Dermis microvascular lymphatic vessel endothelial cell (primary cell): ENCODE results near the gene SLC38A10. TPM values are rescaled to one million over a fixed set of nuclear protein-coding genes. Genes with fewer than 3 reads are reported as not detected.
"Not testable (repeated sequence)": the region's sequence is repeated elsewhere in the genome, so short reads cannot be mapped to it uniquely, and the experiment has no call there.

Source experiments
- DNase-seq, 2 donors: peaks; one replicate each; pipeline versions ENCODE4 v3.0.0 to v3.0.0-alpha.2; 2010; ENCODE audit warnings: low read depth in 2 of 2
- total RNA-seq: library from RNA; depleted of rRNA; stranded (reverse); fragments of >200 nt; gene quantifications from 2 replicates; pipeline ENCODE4 v1.2.1, GENCODE V29; 2014

The SLC38A10 gene
- total RNA-seq, 1 donor from 2014 or later, result 42.2 TPM

DNA sequence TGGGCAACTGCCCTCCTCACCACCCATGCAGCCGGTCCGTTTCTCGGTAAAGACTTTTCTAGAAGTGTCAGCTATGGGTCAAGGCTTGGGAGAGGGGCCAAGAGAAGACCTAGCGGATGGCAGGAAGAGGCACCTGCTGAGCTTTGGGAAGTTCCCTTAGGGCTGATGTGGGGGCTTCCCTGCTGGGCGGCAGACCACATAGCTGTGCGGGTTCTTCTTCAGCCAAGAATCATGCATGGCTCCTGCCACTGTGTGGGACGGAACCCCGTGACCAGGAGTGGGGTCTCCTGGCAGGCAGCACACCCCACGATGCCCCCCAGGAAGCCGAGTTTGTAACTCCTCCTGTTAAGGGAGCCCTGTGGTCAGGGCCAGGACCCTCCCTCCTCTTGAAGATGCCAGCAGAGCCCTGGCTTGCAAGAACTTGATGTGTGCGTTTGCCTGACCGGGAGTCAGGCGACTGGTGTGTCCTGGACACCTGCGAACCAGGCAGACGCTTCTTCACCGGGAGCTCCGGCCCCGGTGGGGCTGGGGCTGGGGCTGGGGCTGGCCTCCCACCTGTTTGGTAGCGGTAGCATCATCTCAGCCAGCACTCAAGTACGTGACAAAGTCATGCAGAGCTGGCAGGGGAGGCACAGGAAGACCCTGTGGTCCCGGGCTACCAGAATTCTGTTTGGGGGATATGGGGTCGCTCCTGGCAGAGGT is 17.7 kb upstream of the SLC38A10 start:
- DNase-seq, result no peak

DNA sequence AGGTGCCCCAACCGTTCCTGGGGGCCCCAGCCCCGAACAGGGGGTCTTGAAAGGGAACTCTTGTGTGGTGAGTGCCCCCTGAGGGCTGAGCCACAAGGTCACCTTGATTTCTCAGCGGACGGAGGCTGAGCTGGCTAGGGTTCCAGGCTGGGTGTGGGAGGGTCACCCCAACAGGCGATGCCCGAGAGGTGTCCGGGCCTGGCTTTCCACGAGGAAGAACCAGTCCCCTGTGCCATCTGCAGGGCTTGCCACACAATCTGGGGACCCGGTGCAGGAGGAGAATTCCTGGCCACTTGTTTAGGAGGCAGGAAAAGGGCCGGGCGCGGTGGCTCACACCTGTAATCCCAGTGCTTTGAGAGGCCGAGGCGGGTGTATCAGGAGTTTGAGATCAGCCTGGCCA is 16.8 kb upstream of the SLC38A10 start:
- DNase-seq, result no peak

DNA sequence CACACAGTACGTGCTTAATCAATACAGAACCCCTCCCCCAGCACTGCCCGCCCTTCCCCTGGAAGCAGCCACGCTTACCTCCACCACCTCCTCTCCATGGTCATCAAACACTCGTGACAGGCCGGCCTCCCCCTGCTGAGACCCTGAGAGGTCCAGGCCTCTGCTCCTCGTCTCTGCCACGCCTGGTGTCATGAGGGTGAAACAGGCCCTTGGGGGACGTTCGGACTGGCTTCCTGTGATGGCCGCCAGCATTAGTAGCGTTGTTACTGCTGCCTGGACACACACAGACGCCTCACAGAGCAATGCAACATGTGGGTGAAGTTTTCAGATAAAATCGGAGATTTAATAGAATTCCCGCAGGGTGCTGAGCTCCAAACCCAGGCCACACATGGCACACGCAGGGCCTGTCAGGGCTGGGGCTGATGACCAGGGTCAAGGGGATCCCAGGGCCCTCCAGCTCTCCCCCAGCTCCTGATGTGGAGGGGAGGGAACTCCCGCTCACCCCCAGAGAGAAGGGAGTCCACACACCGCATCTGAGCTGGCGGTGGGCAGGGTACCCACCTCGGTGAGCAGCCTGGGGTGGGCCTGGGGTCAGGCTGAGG is 15.9 kb upstream of the SLC38A10 start:
- DNase-seq, result no peak

DNA sequence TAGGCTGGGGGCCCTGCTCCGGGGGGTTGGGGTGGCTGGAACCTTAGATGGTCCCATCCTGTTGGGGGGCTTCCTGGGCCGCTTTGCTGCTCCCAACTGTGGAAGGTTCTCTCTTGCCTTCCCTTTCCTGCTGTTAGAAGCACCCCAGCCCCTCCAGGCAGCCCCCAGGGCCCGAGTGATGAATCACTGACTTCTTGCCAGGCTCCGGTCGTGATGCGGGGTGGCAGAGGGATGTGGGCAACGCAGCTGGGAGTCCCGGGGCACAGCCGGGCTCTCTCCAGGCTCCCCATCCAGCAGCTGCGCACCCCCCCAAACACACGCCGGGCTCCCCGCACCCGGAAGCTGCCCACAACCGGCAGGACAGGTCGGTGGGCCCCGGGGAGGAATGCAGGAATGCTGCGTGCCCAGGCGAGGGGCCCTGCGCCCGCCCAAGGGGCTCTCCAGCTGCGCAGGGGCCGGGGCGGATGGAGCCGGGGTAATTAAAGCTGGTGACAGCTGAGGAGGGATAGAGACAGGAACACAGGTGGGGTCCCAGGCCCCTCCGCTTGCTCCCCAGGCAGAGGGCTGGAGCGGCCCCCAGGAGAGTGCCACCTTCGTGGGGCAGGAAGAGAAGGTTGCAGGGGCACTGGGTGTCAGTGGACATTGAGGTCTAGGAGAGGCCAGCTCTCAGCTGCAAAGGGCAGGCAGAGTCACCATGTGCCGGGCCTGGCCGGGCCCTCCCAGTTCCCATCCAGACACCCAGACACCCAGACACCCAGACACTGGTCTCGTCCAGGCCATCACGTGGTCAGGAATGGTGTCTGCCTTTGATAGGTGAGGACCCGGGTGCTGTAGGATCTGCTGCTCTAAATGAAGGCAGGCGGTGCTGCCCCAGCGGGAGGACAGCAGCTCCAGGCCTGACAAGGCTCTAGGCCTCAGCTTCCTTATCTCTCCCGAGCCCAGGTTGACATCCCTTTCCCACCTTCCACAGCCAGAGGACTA is 15.0 kb upstream of the SLC38A10 start:
- no peak for DNase-seq

DNA sequence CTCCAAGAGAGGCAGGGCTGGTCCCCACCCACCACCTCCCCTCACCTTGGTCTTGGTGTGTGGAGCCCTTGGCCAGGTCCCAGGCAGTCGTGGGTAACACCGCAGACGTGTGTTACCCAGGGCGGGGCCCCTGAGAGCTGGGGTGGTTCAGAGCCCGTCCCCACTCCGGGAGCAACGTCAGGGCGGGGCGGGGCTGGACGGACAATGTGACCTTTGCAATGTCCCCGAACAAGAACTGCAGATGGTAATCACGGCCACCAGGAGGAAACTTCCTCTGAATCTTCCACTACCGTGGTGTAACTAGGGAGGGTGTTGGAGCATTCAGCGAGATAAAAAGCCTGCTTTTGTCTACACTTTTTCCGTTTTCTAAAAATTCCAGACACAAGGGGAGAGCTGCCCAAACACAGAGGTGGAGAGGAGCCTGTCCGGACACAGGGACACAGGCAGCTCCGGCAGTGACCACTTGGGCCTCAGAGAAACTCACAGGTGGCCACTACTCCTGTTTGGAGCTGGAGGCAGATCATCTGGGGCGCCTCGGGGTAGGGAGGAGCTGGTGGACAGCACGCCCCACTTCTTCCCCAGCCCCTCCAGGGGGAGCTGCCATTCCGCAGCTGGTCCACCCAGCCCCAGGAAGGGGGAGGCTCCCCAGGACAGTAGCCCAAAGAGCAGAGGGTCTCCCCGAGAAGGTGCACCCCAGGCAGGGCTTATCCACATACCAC is 14.2 kb upstream of the SLC38A10 start:
- peak; percentile 65 to 76 for DNase-seq

DNA sequence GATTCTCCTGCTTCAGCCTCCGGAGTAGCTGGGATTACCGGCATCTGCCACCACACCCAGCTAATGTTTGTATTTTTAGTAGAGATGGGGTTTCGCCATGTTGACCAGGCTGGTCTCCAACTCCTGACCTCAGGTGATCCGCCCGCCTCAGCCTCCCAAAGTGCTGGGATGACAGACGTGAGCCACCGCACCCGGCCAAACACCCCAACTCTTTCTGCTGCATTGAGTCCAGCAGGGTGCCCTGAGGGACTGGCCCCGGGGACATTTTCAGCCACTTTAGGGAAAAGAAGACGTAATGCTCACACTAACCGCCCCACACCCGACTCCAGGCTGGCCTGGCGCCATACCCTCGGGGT is 13.7 kb upstream of the SLC38A10 start:
- DNase-seq, result not testable (repeated sequence)

DNA sequence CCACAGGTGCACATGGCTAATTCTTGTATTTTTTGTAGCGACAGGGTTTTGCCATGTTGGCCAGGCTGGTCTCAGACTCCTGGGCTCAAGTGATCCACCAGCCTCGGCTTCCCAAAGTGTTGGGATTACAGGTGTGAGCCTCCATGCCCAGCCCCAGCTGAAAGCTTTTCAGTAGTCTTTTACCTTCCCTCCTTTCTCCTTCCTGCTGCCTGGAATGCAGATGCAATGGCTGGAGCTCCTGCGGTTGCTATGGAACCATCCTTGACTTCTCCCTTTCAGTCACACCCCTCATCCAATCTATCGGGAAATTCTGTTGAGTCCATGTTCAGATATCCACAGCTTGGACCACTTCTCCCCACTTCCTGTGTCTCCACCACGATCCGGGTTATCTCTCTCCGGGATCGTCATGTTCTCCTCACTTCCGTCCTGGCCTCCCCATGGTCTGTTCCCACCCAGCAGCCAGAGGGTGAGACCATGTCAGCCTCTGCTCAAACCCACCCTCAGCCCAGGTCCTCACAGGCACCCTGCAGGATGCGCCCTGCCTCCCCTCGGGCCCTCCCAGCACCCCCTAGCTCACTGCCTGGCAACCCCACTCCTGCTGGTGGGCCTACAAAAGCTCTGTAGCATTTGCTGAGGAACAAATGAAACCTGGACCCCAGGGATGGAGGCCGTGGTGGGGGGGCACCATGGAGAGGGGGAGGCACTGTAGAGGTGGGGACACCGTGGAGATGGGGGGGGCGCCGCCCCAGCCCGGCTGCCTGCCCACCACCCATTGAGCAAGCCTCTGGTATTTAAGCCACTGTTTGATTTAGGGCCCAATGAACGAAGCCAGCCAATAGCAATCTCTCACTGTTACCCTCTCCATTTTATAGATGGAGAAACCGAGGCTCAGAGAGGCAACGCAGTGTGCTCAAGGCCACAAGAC is 12.8 kb upstream of the SLC38A10 start:
- no peak for DNase-seq

DNA sequence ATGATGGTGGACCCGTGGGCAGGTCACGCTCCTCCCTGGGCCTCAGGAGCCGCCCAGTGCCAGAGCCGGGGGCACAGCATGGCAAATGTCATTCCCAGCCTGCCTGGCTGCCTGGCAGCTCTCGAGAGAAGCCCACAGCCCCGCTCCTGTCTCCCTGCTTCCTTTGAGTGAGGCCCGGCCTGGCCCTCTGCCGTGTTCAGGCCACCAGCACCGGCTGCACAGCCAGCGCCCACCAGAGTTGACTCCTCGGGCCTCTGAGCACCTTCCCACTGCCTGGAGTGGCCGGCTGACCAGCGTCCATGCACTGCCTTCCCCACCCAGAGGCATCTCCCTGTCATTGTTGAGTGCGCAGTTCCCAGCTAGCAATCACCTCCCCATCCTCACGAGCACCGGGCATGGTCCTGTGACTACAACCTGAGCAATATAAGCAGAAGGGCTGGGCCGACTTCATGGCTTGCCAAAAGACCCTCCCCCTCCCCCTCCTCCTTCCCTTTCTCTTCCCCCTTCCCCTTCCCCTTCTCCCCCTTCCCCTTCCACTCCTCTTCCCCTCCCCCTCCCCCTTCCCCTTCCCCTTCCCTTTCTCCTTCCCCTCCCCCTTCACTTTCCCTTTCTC is 11.9 kb upstream of the SLC38A10 start:
- no peak for DNase-seq

DNA sequence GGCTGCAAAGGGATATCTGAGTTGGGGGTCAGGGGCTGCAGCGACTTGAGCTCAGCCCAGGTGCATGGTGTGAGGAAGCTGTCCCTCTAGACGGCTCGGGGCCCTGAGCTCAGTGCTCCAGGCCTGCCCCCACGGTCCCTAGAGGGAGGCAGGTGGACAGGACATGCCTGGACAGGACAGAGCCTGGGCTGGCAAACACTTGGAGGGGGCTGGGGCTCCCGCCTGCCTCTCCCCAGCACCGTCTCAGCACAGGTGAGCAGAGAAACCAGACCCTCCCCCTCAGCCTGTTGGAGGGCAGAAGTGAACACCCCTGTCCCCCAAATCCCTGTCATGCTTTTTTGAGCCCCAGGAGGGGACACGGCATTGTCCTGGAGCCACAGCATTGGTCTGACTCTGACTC is 11.4 kb upstream of the SLC38A10 start:
- no peak for DNase-seq

DNA sequence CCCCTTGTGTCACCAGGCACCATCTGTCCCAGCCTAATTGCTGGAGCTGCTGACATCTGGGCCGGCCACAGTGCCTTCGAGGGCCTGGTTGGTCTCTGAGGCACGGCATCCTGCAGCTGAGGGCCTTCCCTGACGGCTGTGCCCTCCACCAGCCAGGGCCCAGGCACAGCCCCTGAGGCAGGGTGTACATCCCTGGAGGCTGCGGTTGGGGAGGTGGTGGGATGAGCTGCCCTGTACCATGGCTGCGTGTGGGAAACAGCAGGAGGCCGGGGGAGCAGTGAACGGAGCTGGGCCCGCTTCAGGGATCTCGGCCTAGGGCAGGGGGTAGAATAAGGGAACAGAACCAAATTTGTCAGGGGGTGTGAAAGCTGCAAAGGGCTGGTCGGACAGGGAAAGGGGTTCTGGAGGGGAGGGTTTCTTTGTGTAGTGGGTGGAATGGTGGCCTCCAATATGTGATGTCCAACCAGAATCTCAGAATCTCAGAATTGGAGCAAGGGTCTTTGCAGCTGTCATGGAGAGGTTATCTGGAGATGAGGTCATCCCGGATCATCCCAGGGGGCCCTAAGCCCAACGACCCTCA is 10.0 kb upstream of the SLC38A10 start:
- DNase-seq, result no peak

DNA sequence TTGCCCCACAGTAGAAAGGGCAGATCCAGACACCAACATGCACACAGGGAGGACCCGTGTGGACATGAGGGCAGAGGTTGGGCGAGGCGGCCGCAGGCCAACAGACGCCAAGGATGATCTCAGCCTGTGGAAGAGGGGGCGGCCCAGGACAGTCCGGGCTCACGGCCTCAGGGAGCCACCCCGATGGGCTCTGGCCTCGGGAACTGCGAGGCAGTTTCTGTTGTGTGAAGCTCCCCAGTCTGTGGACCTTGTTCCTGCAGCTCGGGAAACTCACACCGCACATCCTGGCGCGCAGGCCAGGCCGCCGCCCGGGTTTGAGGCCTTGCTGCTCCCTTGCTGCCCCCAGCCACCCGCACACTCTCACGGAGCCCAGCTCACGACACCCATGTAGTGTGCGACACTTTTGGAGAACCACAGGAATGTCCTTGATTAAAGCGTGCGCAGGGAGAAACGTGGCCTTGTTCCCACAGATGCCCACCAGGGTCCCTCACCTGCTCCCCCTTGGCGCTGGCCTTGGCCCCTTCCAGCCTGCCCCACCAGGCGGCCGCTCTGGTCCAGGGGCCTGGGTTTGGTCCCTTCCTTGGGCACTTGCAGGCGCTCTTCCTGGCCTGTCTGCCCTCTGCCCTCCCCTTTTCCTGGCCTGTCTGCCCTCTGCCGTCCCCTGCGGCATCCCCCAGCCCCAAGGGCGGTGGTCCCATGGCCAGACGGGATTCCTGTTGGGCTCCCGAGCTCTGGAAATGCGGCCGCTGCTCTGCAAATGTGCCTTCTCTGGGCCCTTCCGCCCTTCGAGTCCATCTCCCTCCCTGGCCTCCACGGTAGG is 9.3 kb upstream of the SLC38A10 start:
- DNase-seq, result no peak

DNA sequence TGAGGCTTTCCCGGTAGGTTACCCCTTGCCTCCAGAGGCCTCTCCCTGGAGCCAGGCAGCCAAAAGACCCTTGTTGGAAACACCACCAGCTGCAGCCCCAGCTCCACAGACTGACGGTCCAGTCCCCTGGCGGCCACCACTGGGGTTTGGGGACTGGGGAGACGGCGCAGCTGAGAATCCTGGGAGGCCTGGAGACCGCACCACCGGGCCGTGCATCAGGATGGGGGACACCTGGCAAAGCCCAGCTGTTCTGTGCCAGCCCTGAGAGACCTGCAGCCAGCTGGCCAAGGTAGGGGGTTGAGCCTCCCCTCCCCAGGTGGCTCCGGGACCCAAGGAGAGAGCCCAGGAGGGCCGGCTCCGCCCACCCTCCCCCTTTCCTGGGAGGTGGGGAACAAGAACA is 8.3 kb upstream of the SLC38A10 start:
- DNase-seq, result no peak

DNA sequence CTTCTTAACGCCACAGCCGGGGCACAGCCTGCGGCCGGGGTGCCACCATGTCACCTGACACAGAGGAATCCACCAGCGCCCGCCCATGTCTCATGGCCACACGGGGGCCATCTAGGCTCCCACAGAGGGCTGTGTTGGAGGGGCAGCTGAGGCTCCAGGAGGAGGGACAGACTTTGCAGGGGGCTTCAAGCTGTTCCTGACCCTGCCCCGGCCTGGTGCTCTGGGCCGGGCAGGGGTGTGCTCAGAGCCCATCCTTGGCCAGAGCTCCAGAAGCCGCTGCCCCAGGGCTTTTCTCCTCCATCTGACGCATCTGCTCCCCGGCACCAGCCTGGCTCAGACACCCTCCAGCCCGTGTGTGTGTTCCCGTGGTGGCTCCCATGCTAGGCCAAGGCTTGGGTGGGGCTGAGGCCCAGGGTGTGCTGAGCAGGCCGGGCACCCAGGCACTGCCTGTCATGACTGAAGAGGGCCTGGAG is 7.8 kb upstream of the SLC38A10 start:
- DNase-seq, result no peak

DNA sequence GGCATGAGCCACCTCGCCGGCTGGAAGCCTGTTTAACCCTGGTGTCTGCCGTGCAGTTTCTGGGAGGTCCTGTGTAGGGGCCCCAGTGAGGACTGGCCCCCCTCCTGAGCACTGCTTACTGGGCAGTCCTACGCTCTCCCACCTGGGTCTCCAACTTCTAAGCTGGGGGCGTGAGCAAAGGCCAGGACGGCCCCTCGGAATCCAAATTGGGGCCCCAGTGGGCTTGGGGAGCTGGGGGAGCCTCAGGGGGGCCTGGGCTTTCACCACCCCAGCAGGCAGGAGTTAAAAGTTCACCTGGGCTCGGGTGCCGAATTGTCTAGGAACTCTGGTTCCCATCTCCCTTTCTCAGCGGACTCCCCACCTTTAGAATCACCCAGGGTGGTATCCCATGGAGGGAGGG is 7.2 kb upstream of the SLC38A10 start:
- DNase-seq, result no peak

DNA sequence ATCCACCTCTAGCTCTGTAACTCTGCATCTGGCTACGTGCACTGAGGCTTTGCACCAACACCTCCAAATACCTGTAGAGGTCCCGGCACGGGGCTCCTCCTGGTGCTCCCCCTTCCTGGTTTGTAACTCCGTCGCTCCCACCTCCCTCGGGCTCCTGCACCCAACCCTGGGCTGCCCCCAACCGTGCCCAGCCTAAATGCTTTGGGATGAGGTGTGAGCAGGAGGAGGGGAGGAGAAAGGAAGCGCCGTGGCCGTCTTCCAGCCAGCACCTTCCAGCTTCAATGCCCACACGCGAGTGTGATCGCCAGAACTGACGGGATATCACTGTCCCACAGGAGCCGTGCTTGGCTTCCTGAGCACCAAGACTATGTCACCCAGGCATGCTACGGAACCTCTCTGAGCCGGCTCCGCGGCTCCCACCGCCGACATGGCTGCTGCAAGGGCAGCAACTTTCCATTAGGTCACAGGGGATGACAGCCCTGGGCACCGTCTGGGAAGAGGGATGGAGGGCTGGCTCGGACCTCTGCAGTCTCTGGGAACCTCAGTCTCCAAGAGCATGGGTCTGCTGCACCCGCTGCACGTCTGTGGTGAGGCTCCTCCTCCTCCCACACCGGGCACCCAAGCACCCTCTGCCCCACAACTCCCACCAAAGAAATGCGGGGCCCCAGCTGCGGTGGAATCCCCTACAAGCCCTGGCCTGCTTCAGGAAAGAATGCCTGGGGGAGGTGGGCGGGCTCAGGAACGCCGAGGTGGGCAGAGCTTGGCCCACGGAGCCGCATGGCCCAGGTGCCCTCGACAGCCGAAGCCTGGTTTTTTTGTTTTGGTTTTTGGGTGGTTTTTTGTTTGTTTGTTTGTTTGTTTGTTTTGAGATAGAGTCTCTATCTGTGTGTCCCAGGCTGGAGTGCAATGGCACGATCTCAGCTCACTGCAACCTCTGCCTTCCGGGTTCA is 6.4 kb upstream of the SLC38A10 start:
- no peak for DNase-seq

DNA sequence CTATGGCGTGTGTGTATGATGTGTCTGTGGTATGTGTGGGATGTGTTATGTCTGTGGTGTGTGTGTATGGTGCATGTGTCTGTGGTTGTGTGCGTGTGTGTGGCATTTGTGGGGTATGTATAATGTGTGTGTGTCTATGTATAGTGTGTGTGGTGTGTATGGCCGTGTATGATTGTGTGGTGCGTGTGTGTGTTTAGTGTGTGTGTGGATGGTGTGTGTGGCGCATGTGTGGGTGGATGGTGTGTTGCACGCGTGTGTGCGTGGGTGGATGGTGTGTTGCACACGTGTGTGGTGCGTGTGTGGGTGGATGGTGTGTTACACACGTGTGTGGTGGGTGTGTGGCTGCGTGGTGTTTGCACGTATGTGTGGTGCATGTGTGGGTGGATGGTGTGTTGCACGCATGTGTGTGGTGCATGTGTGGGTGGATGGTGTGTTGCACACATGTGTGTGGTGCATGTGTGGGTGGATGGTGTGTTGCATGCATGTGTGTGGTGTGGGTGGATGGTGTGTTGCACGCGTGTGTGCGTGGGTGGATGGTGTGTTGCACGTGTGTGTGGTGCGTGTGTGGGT is 5.6 kb upstream of the SLC38A10 start:
- DNase-seq, result no peak

DNA sequence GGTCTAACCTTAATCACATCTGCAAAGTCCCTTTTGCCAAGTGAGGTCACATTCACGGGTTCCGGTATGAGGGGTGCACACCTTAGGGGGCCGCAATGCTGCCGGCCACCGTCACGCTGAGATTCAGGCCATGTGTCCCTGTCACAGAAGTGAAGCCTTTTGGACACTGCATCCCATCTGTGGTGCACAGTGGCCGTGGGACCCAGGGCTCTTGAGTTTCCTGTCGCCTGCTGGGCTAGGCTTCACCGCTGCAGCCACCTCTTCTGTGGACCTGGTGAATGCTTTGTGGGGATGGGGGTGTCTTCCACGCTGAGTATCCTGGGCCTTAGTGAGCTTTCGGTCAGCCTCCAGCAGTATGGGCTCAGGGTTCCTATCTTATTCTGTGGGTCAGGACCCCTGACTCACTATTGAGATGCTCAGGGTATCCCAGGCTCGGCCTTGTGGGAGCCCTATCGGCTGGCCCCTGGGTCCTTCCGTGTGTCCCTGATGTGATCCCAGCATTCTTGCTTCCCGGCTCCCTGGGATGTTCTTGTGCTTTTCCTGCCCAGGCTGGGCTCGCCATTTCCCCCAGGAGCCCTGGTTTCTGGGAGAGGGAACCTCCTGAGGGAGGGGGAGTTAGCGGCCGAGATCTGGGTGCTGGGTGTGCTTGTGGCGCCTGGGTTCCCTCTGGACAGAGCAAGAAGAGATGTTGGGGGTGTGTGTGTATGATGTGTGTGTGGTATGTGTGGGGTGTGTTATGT is 4.9 kb upstream of the SLC38A10 start:
- DNase-seq, result no peak
